SK-N-SH treated with all-trans-retinoic acid at 6 μM for 48 hours (cell line): Measurements from ENCODE around the gene MT1E.

Experiments used
- BACH2 ChIP-seq: fragments of 250-450 bp; sonication (Bioruptor Pico); IDR thresholded peaks from 2 replicates; pipeline ENCODE4 v1.9.0; 2021; ENCODE audit warnings: mild to moderate bottlenecking, borderline replicate concordance
- ESRRG ChIP-seq: fragments of 250-450 bp; sonication (Bioruptor Pico); IDR thresholded peaks from 2 replicates; pipeline ENCODE4 v1.6.1; 2021; ENCODE audit warnings: mild to moderate bottlenecking
- RARB ChIP-seq: fragments of 250-450 bp; sonication (Bioruptor Pico); IDR thresholded peaks from 2 replicates; pipeline ENCODE4 v1.8.0; 2021; ENCODE audit warnings: mild to moderate bottlenecking, moderate library complexity
- TOX ChIP-seq: fragments of 250-450 bp; sonication (Bioruptor Pico); IDR thresholded peaks from 2 replicates; pipeline ENCODE4 v1.8.0; 2021; ENCODE audit warnings: mild to moderate bottlenecking, moderate library complexity, borderline replicate concordance
- ZFP3 ChIP-seq: fragments of 250-450 bp; sonication (Bioruptor Pico); IDR thresholded peaks from 2 replicates; pipeline ENCODE4 v1.5.0; 2020; ENCODE audit warnings: mild to moderate bottlenecking, moderate library complexity
- TF ChIP-seq, protein P1 (sequence below): fragments of 250-450 bp; sonication (Bioruptor Pico); IDR thresholded peaks from 2 replicates; pipeline ENCODE4 v1.8.0; 2020; ENCODE audit warnings: mild to moderate bottlenecking, moderate library complexity, borderline replicate concordance
- TF ChIP-seq, protein P2 (sequence below): fragments of 250-450 bp; sonication (Bioruptor Pico); IDR thresholded peaks from 2 replicates; pipeline ENCODE4 v1.5.1; 2020; ENCODE audit warnings: low read depth, mild to moderate bottlenecking, moderate library complexity

DNA sequence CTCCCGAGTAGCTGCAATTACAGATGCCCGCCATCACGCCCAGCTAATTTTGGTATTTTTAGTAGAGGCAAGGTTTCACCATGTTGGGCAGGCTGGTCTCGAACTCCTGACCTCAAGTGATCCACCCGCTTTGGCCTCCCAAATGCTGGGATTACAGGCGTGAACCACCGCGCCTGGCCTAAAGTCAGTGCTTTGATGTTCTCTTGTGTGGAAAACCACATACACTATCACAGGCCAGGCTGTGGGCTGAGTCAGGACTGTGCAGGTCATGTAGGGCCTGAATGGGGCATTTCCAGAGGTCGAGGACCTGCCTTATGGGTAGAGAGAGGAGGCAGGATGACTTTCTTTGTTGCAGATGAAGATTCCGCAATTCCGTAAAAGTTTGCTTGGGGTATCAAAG, 41.3 kb upstream of the MT1E start:
- TF ChIP-seq, protein P1, sequence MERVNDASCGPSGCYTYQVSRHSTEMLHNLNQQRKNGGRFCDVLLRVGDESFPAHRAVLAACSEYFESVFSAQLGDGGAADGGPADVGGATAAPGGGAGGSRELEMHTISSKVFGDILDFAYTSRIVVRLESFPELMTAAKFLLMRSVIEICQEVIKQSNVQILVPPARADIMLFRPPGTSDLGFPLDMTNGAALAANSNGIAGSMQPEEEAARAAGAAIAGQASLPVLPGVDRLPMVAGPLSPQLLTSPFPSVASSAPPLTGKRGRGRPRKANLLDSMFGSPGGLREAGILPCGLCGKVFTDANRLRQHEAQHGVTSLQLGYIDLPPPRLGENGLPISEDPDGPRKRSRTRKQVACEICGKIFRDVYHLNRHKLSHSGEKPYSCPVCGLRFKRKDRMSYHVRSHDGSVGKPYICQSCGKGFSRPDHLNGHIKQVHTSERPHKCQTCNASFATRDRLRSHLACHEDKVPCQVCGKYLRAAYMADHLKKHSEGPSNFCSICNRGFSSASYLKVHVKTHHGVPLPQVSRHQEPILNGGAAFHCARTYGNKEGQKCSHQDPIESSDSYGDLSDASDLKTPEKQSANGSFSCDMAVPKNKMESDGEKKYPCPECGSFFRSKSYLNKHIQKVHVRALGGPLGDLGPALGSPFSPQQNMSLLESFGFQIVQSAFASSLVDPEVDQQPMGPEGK (CRISPR knock-in tag) = no peak
- TF ChIP-seq BACH2 (no peak), RARB (CRISPR knock-in tag) (no peak), ZFP3 (CRISPR knock-in tag) (no peak), ESRRG (CRISPR knock-in tag) (no peak), TOX (no peak)
- TF ChIP-seq, protein P2, sequence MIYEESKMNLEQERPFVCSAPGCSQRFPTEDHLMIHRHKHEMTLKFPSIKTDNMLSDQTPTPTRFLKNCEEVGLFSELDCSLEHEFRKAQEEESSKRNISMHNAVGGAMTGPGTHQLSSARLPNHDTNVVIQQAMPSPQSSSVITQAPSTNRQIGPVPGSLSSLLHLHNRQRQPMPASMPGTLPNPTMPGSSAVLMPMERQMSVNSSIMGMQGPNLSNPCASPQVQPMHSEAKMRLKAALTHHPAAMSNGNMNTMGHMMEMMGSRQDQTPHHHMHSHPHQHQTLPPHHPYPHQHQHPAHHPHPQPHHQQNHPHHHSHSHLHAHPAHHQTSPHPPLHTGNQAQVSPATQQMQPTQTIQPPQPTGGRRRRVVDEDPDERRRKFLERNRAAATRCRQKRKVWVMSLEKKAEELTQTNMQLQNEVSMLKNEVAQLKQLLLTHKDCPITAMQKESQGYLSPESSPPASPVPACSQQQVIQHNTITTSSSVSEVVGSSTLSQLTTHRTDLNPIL (CRISPR knock-in tag) = no peak
